Vagina (tissue), 2 donors: Measurements from ENCODE around the gene FBXW4. TPM values are rescaled to one million over a fixed set of nuclear protein-coding genes. Genes with fewer than 3 reads are reported as not detected.

Experiments
- DNase-seq, 2 donors: peaks; one replicate each; pipeline ENCODE4 v3.0.0-alpha.2; 2017; ENCODE audit errors: extremely low spot score in 2 of 2
- H3K27ac ChIP-seq: fragments of 200-600 bp; sonication (generic); one replicate; pipeline ENCODE4 v1.5.1; 2019
- H3K27me3 ChIP-seq: fragments of 200-600 bp; sonication (generic); one replicate; pipeline ENCODE4 v1.5.1; 2019
- H3K36me3 ChIP-seq, 2 donors: fragments of 200-600 bp; sonication (generic); one replicate each; pipeline ENCODE4 v1.5.1; 2017 to 2019
- H3K4me1 ChIP-seq: fragments of 200-600 bp; sonication (generic); one replicate; pipeline ENCODE4 v1.5.1; 2019
- H3K4me3 ChIP-seq, 2 donors: fragments of 200-600 bp; sonication (generic); 1 replicate in 1 of 2; 2 replicates in 1 of 2; pipeline ENCODE4 v1.5.1; 2016 to 2019
- H3K9me3 ChIP-seq: fragments of 200-600 bp; sonication (generic); one replicate; pipeline ENCODE4 v1.5.1; 2019
- CTCF ChIP-seq, 3 experiments: fragments of 450-650 bp in 2 of 3; fragments of 200-600 bp in 1 of 3; sonication (generic) in 1 of 3; IDR thresholded peaks; one replicate each; pipeline ENCODE4 v1.5.1; 2017 to 2019; ENCODE audit warnings: antibody characterized with exemption in 3 of 3, mild to moderate bottlenecking in 2 of 3, moderate library complexity in 2 of 3
- POLR2A ChIP-seq, 2 donors: fragments of 450-650 bp; IDR thresholded peaks; one replicate each; pipeline ENCODE4 v1.6.1; 2017; ENCODE audit warnings: antibody characterized with exemption in 2 of 2, mild to moderate bottlenecking in 2 of 2, moderate library complexity in 2 of 2
- POLR2AphosphoS5 ChIP-seq, 2 donors: sonication (generic); formaldehyde crosslinking; IDR thresholded peaks; one replicate each; pipeline ENCODE4 v1.9.0; 2017; ENCODE audit warnings: antibody characterized with exemption in 2 of 2, mild to moderate bottlenecking in 2 of 2, low read depth in 1 of 2; ENCODE audit not compliant: insufficient read depth in 1 of 2
- intact Hi-C: fragments of 100-400 bp; cut with DNase I; formaldehyde crosslinking; loops from one replicate; pipeline ENCODE4 v1.15.1; 2023
- total RNA-seq: library from RNA; depleted of rRNA; stranded (reverse); fragments of >200 nt; gene quantifications from one replicate; pipeline ENCODE4 v1.2.3, GENCODE V29; 2016

Gene FBXW4
- total RNA-seq, 1 donor from 2014 or later: 49.6 TPM

- no peak for DNase-seq
- TF ChIP-seq POLR2AphosphoS5 (IDR thresholded peaks at IDR 0.05; ENCODE audit: insufficient read depth in 1 of 2, low read depth in 1 of 2): no peak
- TF ChIP-seq CTCF (IDR thresholded peaks at IDR 0.05): no peak
- no peak for TF ChIP-seq POLR2A (IDR thresholded peaks at IDR 0.05)
- intact Hi-C loops: no loop called here
- Histone ChIP-seq H3K27me3 (no peaks in the 10 kb centered on the region), H3K36me3 (peaks cover 0 to 37% of the 10 kb centered on the region in 2 donors), H3K27ac (no peak overlapping the region), H3K4me3 (no peak overlapping the region), H3K9me3 (no peaks in the 10 kb centered on the region), H3K4me1 (no peaks in the 10 kb centered on the region)
Observed at GRCh38 chr10:101660256-101660655, 34.7 kb downstream of the FBXW4 start.

- Histone ChIP-seq H3K4me3 (no peak overlapping the region), H3K36me3 (peaks cover 0 to 36% of the 10 kb centered on the region in 2 donors), H3K9me3 (no peaks in the 10 kb centered on the region), H3K27me3 (no peaks in the 10 kb centered on the region), H3K27ac (no peak overlapping the region), H3K4me1 (no peaks in the 10 kb centered on the region)
- peak; percentile 25 to 79 for DNase-seq
- TF ChIP-seq POLR2AphosphoS5 (IDR thresholded peaks at IDR 0.05; ENCODE audit: insufficient read depth in 1 of 2, low read depth in 1 of 2): no peak
- no peak for TF ChIP-seq CTCF (IDR thresholded peaks at IDR 0.05)
- no peak for TF ChIP-seq POLR2A (IDR thresholded peaks at IDR 0.05)
- intact Hi-C loops: no loop called here
Observed at GRCh38 chr10:101658975-101659374, 36.0 kb downstream of the FBXW4 start.

- TF ChIP-seq POLR2AphosphoS5 (IDR thresholded peaks at IDR 0.05; ENCODE audit: insufficient read depth in 1 of 2, low read depth in 1 of 2) (no peak), POLR2A (IDR thresholded peaks at IDR 0.05) (no peak), CTCF (IDR thresholded peaks at IDR 0.05) (no peak)
- intact Hi-C loops: no loop called here
- H3K36me3 ChIP-seq: peaks cover 0 to 24% of the 10 kb centered on the region in 2 donors
Observed at GRCh38 chr10:101656890-101657289, 38.1 kb downstream of the FBXW4 start.

GRCh38 chr10:101655570-101655969 is 39.4 kb downstream of the FBXW4 start:
- Histone ChIP-seq H3K9me3 (no peaks in the 10 kb centered on the region), H3K36me3 (peaks cover 0 to 24% of the 10 kb centered on the region in 2 donors), H3K4me1 (no peaks in the 10 kb centered on the region), H3K4me3 (no peak overlapping the region), H3K27me3 (no peaks in the 10 kb centered on the region), H3K27ac (no peak overlapping the region)
- intact Hi-C loops: no loop called here
- TF ChIP-seq POLR2A (IDR thresholded peaks at IDR 0.05): no peak
- no peak for TF ChIP-seq POLR2AphosphoS5 (IDR thresholded peaks at IDR 0.05; ENCODE audit: insufficient read depth in 1 of 2, low read depth in 1 of 2)
- no peak for TF ChIP-seq CTCF (IDR thresholded peaks at IDR 0.05)
- no peak for DNase-seq

More at GRCh38 chr10:101656890-101657289, 38.1 kb downstream of the FBXW4 start:
- Histone ChIP-seq H3K4me3 (no peak overlapping the region), H3K4me1 (no peaks in the 10 kb centered on the region), H3K27me3 (no peaks in the 10 kb centered on the region), H3K27ac (no peak overlapping the region), H3K9me3 (no peaks in the 10 kb centered on the region)
- no peak for DNase-seq

- DNase-seq: no peak
- intact Hi-C loops: no loop called here
- peaks cover 0 to 12% of the 10 kb centered on the region in 2 donors for H3K36me3 ChIP-seq
- TF ChIP-seq CTCF (IDR thresholded peaks at IDR 0.05) (no peak), POLR2A (IDR thresholded peaks at IDR 0.05) (no peak), POLR2AphosphoS5 (IDR thresholded peaks at IDR 0.05; ENCODE audit: insufficient read depth in 1 of 2, low read depth in 1 of 2) (no peak)
- no peaks in the 10 kb centered on the region for H3K27me3 ChIP-seq
- no peaks in the 10 kb centered on the region for H3K9me3 ChIP-seq
- H3K27ac ChIP-seq: no peak overlapping the region
- no peak overlapping the region for H3K4me3 ChIP-seq
- H3K4me1 ChIP-seq: no peaks in the 10 kb centered on the region
Observed at GRCh38 chr10:101653536-101653935, 41.4 kb downstream of the FBXW4 start.
